ENCODE data around the gene C12orf57.

C12orf57 gene

DNA sequence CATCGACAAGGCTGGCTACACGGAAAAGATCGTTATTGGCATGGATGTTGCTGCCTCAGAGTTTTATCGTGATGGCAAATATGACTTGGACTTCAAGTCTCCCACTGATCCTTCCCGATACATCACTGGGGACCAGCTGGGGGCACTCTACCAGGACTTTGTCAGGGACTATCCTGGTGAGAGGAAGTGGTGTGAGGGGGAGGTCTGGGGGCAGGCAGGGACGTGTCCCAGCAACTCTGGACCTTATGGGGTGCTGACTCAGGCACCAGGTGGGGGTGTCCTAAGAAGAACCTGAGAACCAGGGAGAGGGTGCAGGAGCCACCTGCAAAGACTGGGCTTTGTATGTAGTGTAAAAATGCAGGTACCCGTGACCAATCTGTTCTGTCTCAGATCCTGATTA is 24.2 kb upstream of the C12orf57 start:
- DNase-seq = no peak

DNA sequence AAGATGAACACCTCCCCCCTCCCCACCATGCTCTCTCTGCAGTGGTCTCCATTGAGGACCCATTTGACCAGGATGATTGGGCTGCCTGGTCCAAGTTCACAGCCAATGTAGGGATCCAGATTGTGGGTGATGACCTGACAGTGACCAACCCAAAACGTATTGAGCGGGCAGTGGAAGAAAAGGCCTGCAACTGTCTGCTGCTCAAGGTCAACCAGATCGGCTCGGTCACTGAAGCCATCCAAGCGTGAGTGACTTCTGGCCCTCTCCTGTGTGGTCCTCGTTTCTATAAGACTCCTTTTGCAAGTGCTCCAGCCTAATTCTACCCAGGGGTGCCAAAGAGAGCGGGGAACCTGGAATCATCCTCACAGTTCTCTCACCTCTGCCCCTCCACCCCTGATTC is 22.3 kb upstream of the C12orf57 start:
- DNase-seq = no peak

GRCh38 chr12:6921996-6922946 is 21.6 kb upstream of the C12orf57 start:
- DNase-seq = no peak

- no peak for DNase-seq
Observed at GRCh38 chr12:6923003-6923732, 20.7 kb upstream of the C12orf57 start.

- DNase-seq = no peak
Observed at GRCh38 chr12:6923851-6924250, 20.0 kb upstream of the C12orf57 start.

DNA sequence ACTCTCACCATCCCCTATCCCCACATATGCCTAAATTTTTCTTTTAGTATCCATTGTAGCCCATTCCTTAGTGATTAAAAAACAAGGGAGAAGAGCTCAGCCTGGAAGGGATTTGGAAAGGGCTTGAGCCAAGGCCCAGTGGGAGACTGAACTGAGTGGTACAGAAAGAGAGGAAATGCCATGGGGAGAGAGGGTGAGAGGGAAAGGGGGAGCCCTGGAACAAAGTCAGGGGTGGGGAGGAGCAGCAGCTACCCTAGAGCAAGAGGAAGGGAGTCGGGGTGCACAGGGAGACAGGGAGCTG is 18.6 kb upstream of the C12orf57 start:
- no peak for DNase-seq

DNA sequence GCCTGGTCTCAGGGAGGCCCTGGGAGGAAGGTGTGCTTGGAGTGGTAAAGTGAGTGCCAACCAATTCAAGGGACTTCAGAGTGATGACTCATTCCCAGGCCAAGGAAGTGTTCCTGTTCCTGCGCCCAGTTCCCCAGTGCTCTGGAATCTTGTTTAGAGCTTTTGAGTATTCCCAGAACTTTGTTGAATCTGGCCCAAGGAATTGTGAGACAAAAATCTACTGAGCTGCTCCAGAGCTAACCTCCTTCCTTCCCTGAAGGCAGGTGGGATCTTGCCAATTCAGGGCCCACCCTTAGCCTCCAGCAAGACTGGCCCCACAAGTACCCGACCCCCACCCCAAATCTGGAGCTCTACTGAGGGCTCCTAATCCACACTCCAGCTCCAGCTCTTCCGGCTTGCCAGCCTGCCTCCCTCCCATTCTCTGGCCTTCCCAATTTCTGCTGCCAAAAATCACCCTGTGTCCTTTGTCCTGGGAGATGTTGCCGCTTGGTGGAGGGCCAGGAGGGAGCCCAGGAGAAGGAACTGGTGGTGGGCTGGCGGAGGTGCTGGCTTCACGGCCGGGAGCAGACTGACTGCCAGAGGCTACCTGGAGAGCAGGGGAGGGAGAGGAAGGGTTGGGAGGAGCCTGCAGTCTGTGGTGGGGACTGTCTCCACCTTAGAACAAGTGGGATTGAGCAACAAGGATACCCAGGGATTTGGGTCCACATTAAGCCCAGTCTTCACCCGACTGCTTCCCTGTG is 18.1 kb upstream of the C12orf57 start:
- no peak for DNase-seq

DNA sequence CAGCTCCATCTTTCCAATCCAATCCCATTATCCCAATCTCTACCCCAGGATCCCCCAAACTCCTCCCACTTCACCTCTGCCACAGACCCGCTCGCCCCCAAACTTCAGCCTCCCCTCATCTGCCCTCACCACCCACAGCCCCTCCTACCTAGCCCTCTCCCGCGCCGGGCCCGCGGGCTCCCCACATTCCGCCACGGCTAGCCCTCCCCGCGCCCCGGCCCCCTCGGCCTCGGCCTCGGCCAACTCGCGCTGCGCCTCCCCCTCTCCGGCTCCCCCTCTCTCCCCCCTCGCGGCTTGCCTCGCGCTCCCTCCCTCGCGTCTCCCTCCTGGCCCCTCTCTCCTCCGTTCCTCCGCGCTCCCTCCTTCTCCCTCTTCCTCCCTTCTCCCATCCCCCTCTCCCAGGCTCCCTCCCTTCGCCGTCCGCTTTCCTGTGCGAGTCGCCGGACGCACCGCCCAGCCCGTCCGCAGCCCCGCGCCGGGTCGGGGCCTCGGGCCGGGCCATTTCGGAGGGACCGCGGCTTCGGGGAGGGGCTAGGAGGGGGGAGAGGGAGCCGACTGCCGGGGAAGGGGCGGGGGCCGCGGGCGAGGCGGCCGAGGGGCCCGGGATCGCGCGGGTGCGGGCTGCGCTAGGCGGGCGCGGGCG is 16.3 kb upstream of the C12orf57 start, which contains the start of gene ATN1:
Gene ATN1, plus strand, starts transcription at position 581 of the 643 bp plus-strand sequence. CDS start 6,043 bp downstream, outside the sequence.
- no peak for DNase-seq

GRCh38 chr12:6928022-6928702 is 15.7 kb upstream of the C12orf57 start:
- DNase-seq = no peak

DNA sequence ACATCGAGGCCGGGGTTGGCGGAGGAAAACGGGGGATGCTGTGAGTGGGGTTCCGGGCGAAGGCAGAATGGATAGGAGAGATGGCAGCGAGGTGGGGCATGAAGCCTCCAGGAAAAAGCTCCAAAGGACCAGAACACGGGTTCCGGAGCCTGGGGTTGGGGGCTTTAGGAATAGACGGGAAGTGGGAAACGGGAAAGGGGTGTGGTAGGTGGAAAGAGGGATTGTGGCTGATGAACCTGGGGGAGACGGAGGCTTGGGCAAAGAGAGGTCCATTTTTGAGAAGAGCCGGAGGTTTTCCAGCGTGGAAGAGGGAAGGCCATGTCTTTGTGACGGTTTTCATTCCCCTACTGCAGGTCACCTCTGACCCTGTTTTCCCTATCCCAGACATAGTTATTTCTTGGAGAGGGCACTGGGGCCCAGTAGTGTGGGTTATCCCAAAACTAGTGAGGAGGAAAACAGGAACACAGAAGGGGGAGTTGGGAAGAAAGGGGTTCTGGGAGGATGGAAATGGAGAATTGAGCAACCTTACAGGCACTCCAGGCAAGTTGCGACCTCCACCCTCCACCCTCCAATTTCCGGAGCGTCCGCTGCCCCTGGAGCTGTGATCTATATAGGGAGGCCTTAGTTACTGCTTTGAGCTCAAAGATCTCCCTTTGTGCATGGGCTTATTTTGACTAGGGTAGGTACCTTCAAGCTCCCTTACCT is 15.0 kb upstream of the C12orf57 start:
- no peak for DNase-seq

DNA sequence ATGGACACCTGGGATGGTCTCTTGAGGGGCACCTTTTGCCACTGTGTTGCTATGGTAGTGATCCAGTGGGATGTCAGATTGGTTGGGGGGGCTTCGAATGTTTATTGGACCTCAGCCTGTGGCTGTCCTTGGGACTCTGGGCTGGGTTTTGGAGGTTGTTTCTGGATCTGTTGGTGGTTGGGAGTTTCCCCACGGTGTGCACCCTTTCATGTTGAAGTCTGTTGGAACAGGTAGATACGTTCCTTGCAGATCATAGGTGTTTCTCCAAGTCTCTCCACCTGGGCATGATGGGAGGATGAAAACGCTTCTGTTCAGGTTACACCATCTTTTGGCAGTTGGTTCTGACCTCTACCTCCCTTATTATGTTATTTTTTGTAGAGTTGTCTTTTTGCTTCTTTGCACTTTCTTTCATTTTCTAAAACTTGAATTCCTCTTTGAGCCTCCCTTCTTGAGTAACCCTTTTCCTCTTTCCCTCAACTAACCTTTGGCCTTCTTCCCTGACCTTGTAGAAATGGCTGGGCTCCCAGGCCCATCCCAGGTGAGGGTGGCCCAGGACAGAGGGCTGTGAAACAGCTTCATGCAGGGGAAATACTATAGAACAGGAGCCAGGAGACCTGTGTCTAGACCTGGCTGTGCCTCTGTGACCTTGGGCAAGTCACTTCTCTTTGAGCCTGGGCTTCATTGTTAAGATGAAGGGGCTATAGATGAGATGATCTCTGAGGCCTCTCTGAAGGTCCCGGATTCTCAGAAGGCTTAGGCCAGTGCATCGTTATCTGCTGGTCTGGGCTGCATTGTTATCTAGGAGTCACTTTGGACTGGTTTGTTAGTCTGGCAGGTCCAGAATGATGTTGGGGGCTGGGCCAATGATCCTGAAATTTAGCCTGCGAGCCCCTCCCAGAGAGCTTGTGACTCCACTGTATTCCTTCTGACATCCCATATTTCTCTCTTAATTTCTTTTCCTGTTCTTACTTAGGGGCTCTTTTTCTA is 14.1 kb upstream of the C12orf57 start:
- no peak for DNase-seq

DNA sequence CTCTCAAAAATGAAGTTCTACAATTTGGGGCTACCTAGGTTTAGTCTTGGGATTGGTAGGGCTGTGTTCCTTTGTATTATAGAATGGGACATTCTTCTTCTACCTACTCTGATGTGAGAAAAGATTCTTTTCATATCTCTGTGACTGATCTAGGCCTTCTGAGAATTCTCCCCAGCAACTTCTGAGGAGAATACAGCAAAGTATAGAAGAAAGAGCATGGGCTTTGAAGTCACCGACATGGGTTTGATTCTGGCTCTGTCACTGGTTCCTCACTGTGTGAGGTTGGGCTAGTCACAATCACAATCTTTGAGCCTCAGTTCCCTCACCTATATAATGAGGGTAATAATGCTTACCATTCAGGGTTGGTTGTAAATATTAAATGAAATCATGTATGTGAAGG is 11.1 kb upstream of the C12orf57 start:
- no peak for DNase-seq

DNA sequence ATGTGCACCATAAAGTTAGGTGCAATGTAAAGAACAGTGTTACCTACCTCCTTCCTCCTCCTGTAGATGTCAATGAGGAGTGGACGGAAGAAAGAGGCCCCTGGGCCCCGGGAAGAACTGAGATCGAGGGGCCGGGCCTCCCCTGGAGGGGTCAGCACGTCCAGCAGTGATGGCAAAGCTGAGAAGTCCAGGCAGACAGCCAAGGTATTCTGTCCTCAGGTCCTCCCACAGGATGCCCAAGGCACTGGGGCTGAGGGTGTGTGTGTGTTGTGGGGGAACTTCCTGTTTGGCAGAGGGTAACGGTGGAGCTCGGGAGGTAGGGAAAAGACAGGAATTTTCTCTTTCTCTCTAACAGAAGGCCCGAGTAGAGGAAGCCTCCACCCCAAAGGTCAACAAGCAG is 9.7 kb upstream of the C12orf57 start:
- DNase-seq = no peak

DNA sequence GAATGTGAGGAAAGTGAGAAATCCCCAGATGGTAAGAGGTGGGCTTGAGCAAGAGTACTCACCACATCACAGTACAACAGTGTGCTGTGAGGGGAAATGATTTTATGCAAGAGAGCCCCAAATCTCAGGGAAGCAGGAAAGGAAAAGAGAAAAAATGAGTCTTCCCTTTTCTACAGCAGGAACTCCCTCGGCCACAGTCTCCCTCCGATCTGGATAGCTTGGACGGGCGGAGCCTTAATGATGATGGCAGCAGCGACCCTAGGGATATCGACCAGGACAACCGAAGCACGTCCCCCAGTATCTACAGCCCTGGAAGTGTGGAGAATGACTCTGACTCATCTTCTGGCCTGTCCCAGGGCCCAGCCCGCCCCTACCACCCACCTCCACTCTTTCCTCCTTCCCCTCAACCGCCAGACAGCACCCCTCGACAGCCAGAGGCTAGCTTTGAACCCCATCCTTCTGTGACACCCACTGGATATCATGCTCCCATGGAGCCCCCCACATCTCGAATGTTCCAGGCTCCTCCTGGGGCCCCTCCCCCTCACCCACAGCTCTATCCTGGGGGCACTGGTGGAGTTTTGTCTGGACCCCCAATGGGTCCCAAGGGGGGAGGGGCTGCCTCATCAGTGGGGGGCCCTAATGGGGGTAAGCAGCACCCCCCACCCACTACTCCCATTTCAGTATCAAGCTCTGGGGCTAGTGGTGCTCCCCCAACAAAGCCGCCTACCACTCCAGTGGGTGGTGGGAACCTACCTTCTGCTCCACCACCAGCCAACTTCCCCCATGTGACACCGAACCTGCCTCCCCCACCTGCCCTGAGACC is 8.2 kb upstream of the C12orf57 start:
- no peak for DNase-seq

- DNase-seq = no peak
Observed at GRCh38 chr12:6936194-6936635, 7.6 kb upstream of the C12orf57 start.

DNA sequence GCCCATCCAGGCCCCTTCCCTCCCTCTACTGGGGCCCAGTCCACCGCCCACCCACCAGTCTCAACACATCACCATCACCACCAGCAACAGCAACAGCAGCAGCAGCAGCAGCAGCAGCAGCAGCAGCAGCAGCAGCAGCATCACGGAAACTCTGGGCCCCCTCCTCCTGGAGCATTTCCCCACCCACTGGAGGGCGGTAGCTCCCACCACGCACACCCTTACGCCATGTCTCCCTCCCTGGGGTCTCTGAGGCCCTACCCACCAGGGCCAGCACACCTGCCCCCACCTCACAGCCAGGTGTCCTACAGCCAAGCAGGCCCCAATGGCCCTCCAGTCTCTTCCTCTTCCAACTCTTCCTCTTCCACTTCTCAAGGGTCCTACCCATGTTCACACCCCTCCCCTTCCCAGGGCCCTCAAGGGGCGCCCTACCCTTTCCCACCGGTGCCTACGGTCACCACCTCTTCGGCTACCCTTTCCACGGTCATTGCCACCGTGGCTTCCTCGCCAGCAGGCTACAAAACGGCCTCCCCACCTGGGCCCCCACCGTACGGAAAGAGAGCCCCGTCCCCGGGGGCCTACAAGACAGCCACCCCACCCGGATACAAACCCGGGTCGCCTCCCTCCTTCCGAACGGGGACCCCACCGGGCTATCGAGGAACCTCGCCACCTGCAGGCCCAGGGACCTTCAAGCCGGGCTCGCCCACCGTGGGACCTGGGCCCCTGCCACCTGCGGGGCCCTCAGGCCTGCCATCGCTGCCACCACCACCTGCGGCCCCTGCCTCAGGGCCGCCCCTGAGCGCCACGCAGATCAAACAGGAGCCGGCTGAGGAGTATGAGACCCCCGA is 7.0 kb upstream of the C12orf57 start:
- peak; percentile 52 for DNase-seq

GRCh38 chr12:6937481-6938352 is 6.1 kb upstream of the C12orf57 start:
- DNase-seq = peak; percentile 86

Measured in COR-L47 (cell line).